ENCODE results near the gene CMYA5.

DNA sequence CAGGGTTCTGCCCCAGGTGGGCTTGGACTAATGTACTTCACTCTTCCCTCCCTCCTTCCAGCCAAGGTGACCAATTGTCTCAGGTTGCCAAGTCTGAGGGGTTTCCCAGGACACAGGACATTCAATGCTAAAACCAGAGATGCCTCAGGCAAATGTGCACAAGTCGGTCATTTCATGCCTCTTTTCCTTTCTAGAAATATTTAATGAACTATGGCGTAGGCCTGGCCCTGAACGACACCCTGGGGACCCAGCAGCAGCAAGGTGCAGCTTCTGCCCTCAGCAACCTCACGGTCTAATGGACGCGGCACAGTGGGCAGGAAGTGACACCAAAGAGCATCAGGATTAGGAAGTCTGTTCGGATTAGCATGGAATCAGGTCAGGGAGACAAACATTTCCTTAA, 153.4 kb downstream of the CMYA5 start:
- TF ChIP-seq CREM (IDR thresholded peaks at IDR 0.05; ENCODE audit: low read depth) = no peak
- TF ChIP-seq, protein P1, sequence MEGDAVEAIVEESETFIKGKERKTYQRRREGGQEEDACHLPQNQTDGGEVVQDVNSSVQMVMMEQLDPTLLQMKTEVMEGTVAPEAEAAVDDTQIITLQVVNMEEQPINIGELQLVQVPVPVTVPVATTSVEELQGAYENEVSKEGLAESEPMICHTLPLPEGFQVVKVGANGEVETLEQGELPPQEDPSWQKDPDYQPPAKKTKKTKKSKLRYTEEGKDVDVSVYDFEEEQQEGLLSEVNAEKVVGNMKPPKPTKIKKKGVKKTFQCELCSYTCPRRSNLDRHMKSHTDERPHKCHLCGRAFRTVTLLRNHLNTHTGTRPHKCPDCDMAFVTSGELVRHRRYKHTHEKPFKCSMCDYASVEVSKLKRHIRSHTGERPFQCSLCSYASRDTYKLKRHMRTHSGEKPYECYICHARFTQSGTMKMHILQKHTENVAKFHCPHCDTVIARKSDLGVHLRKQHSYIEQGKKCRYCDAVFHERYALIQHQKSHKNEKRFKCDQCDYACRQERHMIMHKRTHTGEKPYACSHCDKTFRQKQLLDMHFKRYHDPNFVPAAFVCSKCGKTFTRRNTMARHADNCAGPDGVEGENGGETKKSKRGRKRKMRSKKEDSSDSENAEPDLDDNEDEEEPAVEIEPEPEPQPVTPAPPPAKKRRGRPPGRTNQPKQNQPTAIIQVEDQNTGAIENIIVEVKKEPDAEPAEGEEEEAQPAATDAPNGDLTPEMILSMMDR (IDR thresholded peaks at IDR 0.05 in 2 of 3, conservative IDR thresholded peaks at IDR 0.05 in 1 of 3; ENCODE audit: insufficient read depth in 2 of 3, low read depth in 1 of 3, low read length in 3 of 3) = no peak

Measured in K562 (cell line).